K562 (cell line): ENCODE results near the gene UBAC2. TPM values are rescaled to one million over a fixed set of nuclear protein-coding genes. Genes with fewer than 3 reads are reported as not detected.

ENCODE experiments used
- ATAC-seq: fragments of 200-7000 bp; cut with Tn5 transposase; 3 replicates; pipeline ENCODE4 v1.9.1; 2020; ENCODE audit warnings: moderate library complexity
- BruUV-seq: library from RNA; stranded (reverse); fragments of 400-500 nt; replicated peaks from 2 replicates; lab custom pipeline; 2021; lab: Mats Ljungman, UMichigan
- CTCF ChIA-PET: fragments of 300-600 bp; formaldehyde crosslinking; extraction: SDS; loops from one replicate; lab custom pipeline; 2021; ENCODE audit warnings: low intra/inter-chr PET ratio; lab: Yijun Ruan, JAX
- POLR2A ChIA-PET: fragments of 300-600, 350-650 bp; sonication (Branson Sonifier 250); formaldehyde crosslinking; extraction: SDS; loops from one replicate; lab custom pipeline; 2021; ENCODE audit warnings: antibody characterized with exemption, inconsistent platforms; lab: Yijun Ruan, JAX
- DNase-seq, 4 experiments: peaks; one replicate each; pipeline versions ENCODE4 v3.0.0 to v3.0.0-alpha.2; 2011 to 2018; ENCODE audit warnings: low spot score in 3 of 4, mixed read lengths in 3 of 4; ENCODE audit errors: extremely low read depth in 1 of 4
- FAIRE-seq: peaks from 2 replicates; lab custom pipeline; 2011; peaks lifted over from hg19 to GRCh38; lab: Jason Lieb, UNC
- H2AFZ ChIP-seq: 2 replicates; pipeline ENCODE4 v1.6.0; 2011; ENCODE audit warnings: low read depth, low read length, control low read depth, inconsistent platforms
- H3K27ac ChIP-seq: fragments of 200-600 bp; 3 replicates; pipeline ENCODE4 v1.8.0; 2011; ENCODE audit warnings: low read depth, mild to moderate bottlenecking, control low read depth, inconsistent platforms, low read length, moderate library complexity, mixed read lengths; ENCODE audit errors: extremely low read depth
- H3K27me3 ChIP-seq, 2 experiments: fragments of 300-600 bp in 1 of 2; 2 replicates in 1 of 2; 3 replicates in 1 of 2; pipeline versions ENCODE4 v1.6.0 to v1.8.0; 2011; ENCODE audit warnings: inconsistent platforms in 2 of 2, low read length in 2 of 2, mild to moderate bottlenecking in 1 of 2, mixed read lengths in 1 of 2, moderate library complexity in 1 of 2; ENCODE audit not compliant: control insufficient read depth in 2 of 2, insufficient read depth in 2 of 2
- H3K36me3 ChIP-seq: fragments of 300-600 bp; 3 replicates; pipeline ENCODE4 v1.8.0; 2011; ENCODE audit warnings: mild to moderate bottlenecking, low read length, inconsistent platforms; ENCODE audit not compliant: control insufficient read depth, insufficient read depth
- H3K4me1 ChIP-seq, 2 experiments: fragments of 200-600 bp in 1 of 2; replicated peaks in 1 of 2; 2 replicates in 1 of 2; 3 replicates in 1 of 2; pipeline versions ENCODE4 v1.5.1 to v1.8.0; 2011; ENCODE audit warnings: inconsistent platforms in 2 of 2, low read length in 2 of 2, mild to moderate bottlenecking in 1 of 2, mixed read lengths in 1 of 2, moderate library complexity in 1 of 2; ENCODE audit not compliant: control insufficient read depth in 2 of 2, insufficient read depth in 2 of 2
- H3K4me2 ChIP-seq: 2 replicates; pipeline ENCODE4 v1.6.1; 2011; ENCODE audit warnings: low read length, control low read depth, inconsistent platforms, mixed read lengths; ENCODE audit not compliant: insufficient read depth
- H3K4me3 ChIP-seq: fragments of 200-600 bp; sonication (generic), shearing (Covaris generic); 2 replicates; pipeline ENCODE4 v1.5.1; 2016; ENCODE audit warnings: control low read depth, inconsistent platforms
- H3K79me2 ChIP-seq: fragments of 200-600 bp; 3 replicates; pipeline ENCODE4 v1.8.0; 2011; ENCODE audit warnings: low read length, inconsistent platforms; ENCODE audit not compliant: control insufficient read depth, insufficient read depth
- H3K9ac ChIP-seq, 2 experiments: 2 replicates each; pipeline versions ENCODE4 v1.6.0 to v1.6.1; 2011; ENCODE audit warnings: low read depth in 2 of 2, low read length in 2 of 2, control low read depth in 1 of 2, inconsistent platforms in 1 of 2, mild to moderate bottlenecking in 1 of 2, mixed read lengths in 1 of 2; ENCODE audit not compliant: insufficient read depth in 1 of 2
- H3K9me1 ChIP-seq: one replicate; pipeline ENCODE4 v1.6.0; 2011; ENCODE audit warnings: inconsistent platforms, mild to moderate bottlenecking, low read length, moderate library complexity; ENCODE audit not compliant: control insufficient read depth, insufficient read depth
- H3K9me3 ChIP-seq: replicated peaks from 2 replicates; pipeline ENCODE4 v1.5.1; 2011; ENCODE audit warnings: low read depth, low read length, inconsistent platforms; ENCODE audit not compliant: control insufficient read depth, insufficient read depth
- H4K20me1 ChIP-seq: replicated peaks from 2 replicates; pipeline ENCODE4 v1.6.1; 2011; ENCODE audit warnings: low read length, inconsistent platforms, mixed read lengths; ENCODE audit not compliant: control insufficient read depth, insufficient read depth
- BHLHE40 ChIP-seq: IDR thresholded peaks from 2 replicates; pipeline ENCODE4 v1.6.1; 2011; ENCODE audit warnings: low read length, improper control_type of control experiment
- HMG20A ChIP-seq: fragments of 450-650 bp; formaldehyde crosslinking; conservative IDR thresholded peaks from 2 replicates; pipeline ENCODE4 v1.4.0; 2020; ENCODE audit warnings: mild to moderate bottlenecking, mixed read lengths
- KAT2B ChIP-seq: IDR thresholded peaks from one replicate; pipeline ENCODE4 v1.6.1; 2012; ENCODE audit warnings: low read depth, mild to moderate bottlenecking, control low read depth, inconsistent platforms, low read length, moderate library complexity
- MED1 ChIP-seq: sonication (generic); formaldehyde crosslinking; IDR thresholded peaks from 2 replicates; pipeline ENCODE4 v1.8.1; 2023; ENCODE audit warnings: missing genetic modification reagents, borderline replicate concordance
- MEF2A ChIP-seq: IDR thresholded peaks from 2 replicates; pipeline ENCODE4 v1.6.1; 2011; ENCODE audit warnings: low read depth, mild to moderate bottlenecking, low read length, moderate library complexity; ENCODE audit not compliant: control insufficient read depth
- RUNX1 ChIP-seq: sonication (generic); IDR thresholded peaks from 2 replicates; pipeline ENCODE4 v1.6.1; 2016; ENCODE audit warnings: antibody characterized with exemption, low read depth
- XRCC5 ChIP-seq: fragments of 200-400 bp; formaldehyde crosslinking; IDR thresholded peaks from 2 replicates; pipeline ENCODE4 v1.6.1; 2017; ENCODE audit warnings: low read depth, mild to moderate bottlenecking, low read length
- ZNF184 ChIP-seq: sonication (generic); formaldehyde crosslinking; IDR thresholded peaks from 2 replicates; pipeline ENCODE4 v1.5.0; 2020; ENCODE audit warnings: missing genetic modification reagents
- ZNF717 ChIP-seq: fragments of 250-450 bp; sonication (Bioruptor Pico); IDR thresholded peaks from 2 replicates; pipeline ENCODE4 v1.5.0; 2021
- WGBS: fragments of 100-300 bp; shearing (Covaris generic); methylation state at CpG from one replicate; pipeline ENCODE4 v1.1.6; 2016; ENCODE audit warnings: low coverage, mixed read lengths; ENCODE audit not compliant: insufficient coverage; ENCODE audit errors: missing lambda C conversion rate; 5-methylcytosine and 5-hydroxymethylcytosine counted together
- in situ Hi-C: fragments of 300-500 bp; cut with MboI; formaldehyde crosslinking; loops from 4 replicates; pipeline ENCODE4 v1.15.0; 2018; ENCODE audit warnings: inconsistent platforms, mixed read lengths
- intact Hi-C: fragments of 100-400 bp; cut with micrococcal nuclease; formaldehyde crosslinking; loops from 2 replicates; pipeline ENCODE4 v1.14.2; 2022
- polyA plus RNA-seq, 8 experiments: library from polyadenylated mRNA; depleted of rRNA in 4 of 8; stranded (reverse) in 5 of 8; unstranded in 3 of 8; fragments of >200 nt; fragmentation: Nextera tagmentation in 2 of 8; fragmentation: Illumina TruSeq in 1 of 8; extraction: Ambion mirVana in 2 of 8; extraction: Trizol in 1 of 8; gene quantifications; 2 replicates each; pipeline versions ENCODE4 v1.2.1 to v1.2.3, GENCODE V29; 2011 to 2014; ENCODE audit warnings: inconsistent platforms in 1 of 8, missing spikeins in 1 of 8
- total RNA-seq, 7 experiments: library from RNA; depleted of rRNA in 6 of 7; stranded (reverse); fragments of >200 nt in 6 of 7; fragmentation: Illumina TruSeq in 2 of 7; extraction: Trizol in 2 of 7; gene quantifications; 2 replicates each; pipeline versions ENCODE4 v1.2.1 to v1.2.3, GENCODE V29; 2011 to 2021; ENCODE audit warnings: low replicate concordance in 1 of 7
- TF ChIP-seq, protein P1 (sequence below), 2 experiments: fragments of 450-650 bp in 1 of 2; sonication (generic) in 1 of 2; formaldehyde crosslinking in 1 of 2; IDR thresholded peaks in 1 of 2; conservative IDR thresholded peaks in 1 of 2; 2 replicates each; pipeline versions ENCODE4 v1.6.1 to v1.8.1; 2016 to 2023; ENCODE audit warnings: mild to moderate bottlenecking in 2 of 2, moderate library complexity in 2 of 2, inconsistent platforms in 1 of 2, missing genetic modification reagents in 1 of 2
- TF ChIP-seq, protein P2 (sequence below): sonication (generic); IDR thresholded peaks from 2 replicates; pipeline ENCODE4 v1.6.1; 2016
- TF ChIP-seq, protein P3 (sequence below): fragments of 250-450 bp; sonication (Bioruptor Pico); IDR thresholded peaks from 2 replicates; pipeline ENCODE4 v1.4.0; 2020; ENCODE audit warnings: mild to moderate bottlenecking, moderate library complexity

The UBAC2 gene
- total and polyA plus RNA-seq, 9 of the 15 experiments (the other 6 are each of a cell fraction or from before 2014, with no cell fraction given) = 6.0 to 84.1 (median 32.3) TPM

DNA sequence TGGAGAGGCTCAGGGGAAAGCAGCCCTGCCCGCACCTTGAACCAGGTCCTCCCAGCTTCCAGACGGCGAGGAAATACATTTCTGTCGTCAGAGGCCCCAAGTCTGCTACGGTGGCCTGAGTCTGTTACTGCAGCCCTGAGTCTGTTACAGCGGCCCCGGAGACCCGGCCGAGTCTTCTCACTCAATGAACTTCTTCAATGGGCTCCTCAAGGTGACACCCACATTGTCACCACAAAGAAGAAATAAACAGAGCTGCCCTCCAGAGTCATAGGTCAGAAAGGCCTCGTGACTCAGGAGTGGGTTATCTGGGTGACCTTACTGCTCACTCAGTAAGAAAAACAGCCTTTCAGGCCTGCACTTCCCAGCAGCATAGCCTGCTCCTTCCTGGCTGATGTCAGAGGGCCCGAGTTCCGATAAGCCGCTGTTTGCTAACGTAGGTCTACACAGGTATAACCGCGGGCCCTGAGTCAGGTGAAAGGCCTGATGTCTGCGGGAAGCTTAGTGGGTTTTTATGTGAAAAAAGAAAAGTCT is 233.7 kb downstream of the UBAC2 start (continued):
- TF ChIP-seq, protein P1, sequence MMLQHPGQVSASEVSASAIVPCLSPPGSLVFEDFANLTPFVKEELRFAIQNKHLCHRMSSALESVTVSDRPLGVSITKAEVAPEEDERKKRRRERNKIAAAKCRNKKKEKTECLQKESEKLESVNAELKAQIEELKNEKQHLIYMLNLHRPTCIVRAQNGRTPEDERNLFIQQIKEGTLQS (IDR thresholded peaks at IDR 0.05) = peak; percentile 78
- TF ChIP-seq, protein P1 (CRISPR knock-in tag; conservative IDR thresholded peaks at IDR 0.05) = no peak

DNA sequence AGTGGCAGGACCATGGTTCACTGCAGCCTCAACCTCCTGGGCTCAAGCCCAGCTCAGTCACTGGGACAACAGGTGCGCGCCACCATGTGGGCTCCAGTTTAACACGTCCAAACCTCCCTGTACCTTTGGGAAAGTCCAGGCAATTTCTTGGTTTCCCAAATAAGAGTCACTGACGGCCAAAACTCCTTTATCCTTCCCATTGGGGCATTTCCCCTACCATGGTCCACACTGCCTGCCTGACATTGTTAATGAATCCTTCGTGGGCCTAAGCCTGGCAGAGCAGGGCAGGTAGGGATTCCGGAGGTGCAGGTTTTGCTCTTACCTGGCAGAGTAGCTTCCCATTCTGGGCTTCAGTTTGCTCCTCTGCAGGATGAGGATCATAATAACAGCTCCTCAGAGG is 234.5 kb downstream of the UBAC2 start:
- peak overlapping the region in 1 of 2 experiments; percentile 26; a peak in 1 of 4 replicates for H3K9ac ChIP-seq
- BruUV-seq = no TSS peak
- H3K79me2 ChIP-seq = no peaks in the 10 kb centered on the region
- 90% methylated on average over 5 of the region's 6 CpGs for WGBS
- no peak overlapping the region for H3K4me2 ChIP-seq
- in situ Hi-C loops (loop anchor here (5.0 to 25.0 kb wide), 3 partner anchors 168 to 802 kb away; no protein-coding TSS in a partner anchor), intact Hi-C loops (no loop called here)
- no peak overlapping the region; the same call in 2 of the 3 replicates for H3K27ac ChIP-seq
- no peak for DNase-seq
- H3K27me3 ChIP-seq = peaks cover 0 to 13% of the 10 kb centered on the region in 2 experiments; a peak in 2 of 5 replicates
- FAIRE-seq = no peak
- ChIA-PET POLR2A (interaction anchor here (1.2 to 1.4 kb wide), 2 partner anchors 14 to 66 kb away, joined by 3 to 4 read pairs; partner anchors contain the start of gene TM9SF2), CTCF (interaction anchor here (0.5 to 4.1 kb wide), 2 partner anchors 165 to 476 kb away, joined by 3 to 73 read pairs; no protein-coding TSS in a partner anchor)
- peaks cover 24 to 28% of the 10 kb centered on the region in 2 experiments; a peak in 4 of 5 replicates for H3K4me1 ChIP-seq
- H2AFZ ChIP-seq = no peak overlapping the region
- H3K36me3 ChIP-seq = no peaks in the 10 kb centered on the region
- no peak for ATAC-seq
- H3K4me3 ChIP-seq = no peak overlapping the region
- H3K9me3 ChIP-seq = no peaks in the 10 kb centered on the region
- H3K9me1 ChIP-seq = no peaks in the 10 kb centered on the region
- H4K20me1 ChIP-seq = no peaks in the 10 kb centered on the region
- TF ChIP-seq MED1 (CRISPR knock-in tag) (no peak), BHLHE40 (no peak), RUNX1 (no peak), KAT2B (no peak), ZNF717 (no peak), ZNF184 (no peak), MEF2A (no peak), XRCC5 (no peak), HMG20A (CRISPR knock-in tag) (no peak)
- TF ChIP-seq, protein P2, sequence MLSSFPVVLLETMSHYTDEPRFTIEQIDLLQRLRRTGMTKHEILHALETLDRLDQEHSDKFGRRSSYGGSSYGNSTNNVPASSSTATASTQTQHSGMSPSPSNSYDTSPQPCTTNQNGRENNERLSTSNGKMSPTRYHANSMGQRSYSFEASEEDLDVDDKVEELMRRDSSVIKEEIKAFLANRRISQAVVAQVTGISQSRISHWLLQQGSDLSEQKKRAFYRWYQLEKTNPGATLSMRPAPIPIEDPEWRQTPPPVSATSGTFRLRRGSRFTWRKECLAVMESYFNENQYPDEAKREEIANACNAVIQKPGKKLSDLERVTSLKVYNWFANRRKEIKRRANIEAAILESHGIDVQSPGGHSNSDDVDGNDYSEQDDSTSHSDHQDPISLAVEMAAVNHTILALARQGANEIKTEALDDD = no peak
- TF ChIP-seq, protein P3, sequence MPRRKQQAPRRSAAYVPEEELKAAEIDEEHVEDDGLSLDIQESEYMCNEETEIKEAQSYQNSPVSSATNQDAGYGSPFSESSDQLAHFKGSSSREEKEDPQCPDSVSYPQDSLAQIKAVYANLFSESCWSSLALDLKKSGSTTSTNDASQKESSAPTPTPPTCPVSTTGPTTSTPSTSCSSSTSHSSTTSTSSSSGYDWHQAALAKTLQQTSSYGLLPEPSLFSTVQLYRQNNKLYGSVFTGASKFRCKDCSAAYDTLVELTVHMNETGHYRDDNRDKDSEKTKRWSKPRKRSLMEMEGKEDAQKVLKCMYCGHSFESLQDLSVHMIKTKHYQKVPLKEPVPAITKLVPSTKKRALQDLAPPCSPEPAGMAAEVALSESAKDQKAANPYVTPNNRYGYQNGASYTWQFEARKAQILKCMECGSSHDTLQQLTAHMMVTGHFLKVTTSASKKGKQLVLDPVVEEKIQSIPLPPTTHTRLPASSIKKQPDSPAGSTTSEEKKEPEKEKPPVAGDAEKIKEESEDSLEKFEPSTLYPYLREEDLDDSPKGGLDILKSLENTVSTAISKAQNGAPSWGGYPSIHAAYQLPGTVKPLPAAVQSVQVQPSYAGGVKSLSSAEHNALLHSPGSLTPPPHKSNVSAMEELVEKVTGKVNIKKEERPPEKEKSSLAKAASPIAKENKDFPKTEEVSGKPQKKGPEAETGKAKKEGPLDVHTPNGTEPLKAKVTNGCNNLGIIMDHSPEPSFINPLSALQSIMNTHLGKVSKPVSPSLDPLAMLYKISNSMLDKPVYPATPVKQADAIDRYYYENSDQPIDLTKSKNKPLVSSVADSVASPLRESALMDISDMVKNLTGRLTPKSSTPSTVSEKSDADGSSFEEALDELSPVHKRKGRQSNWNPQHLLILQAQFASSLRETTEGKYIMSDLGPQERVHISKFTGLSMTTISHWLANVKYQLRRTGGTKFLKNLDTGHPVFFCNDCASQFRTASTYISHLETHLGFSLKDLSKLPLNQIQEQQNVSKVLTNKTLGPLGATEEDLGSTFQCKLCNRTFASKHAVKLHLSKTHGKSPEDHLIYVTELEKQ (CRISPR knock-in tag) = no peak
